Measurements from ENCODE around the gene MZF1.

Gene MZF1

DNA sequence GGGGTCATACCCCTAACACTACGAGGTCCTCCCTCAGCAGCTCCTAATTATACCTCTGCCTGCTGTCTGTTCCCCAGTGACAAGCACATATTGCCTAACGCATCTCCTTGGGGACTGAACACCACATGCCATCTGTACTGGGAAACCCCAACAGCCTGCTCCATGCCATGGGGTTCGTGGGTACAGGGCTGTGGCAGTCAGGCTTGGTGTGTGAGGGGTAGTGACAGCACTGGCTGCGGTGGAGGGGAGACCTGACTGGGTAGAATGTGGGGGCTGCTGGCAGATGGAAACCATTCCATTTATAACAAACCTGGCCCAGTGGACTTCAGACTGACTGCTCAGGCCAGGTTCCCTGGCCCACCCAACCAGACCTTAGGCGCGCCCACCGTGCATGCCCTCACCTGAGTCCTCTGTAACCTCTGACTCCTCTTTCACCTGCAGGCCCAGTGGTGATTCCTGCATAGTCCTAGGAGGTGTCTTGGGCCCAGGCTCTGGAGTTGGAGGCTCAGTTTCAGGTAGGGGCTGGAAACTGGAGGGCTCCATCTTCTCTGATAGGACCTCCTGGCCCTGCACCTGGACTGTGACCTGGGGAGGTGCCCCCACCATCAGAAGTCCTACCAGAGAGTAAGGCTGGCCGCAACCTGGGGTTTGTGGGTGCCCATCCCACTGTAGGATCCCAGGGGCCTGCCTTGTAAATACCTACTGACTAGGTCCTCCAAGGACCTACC, 3.0 kb downstream of the MZF1 start:
- DNase-seq = no peak

DNA sequence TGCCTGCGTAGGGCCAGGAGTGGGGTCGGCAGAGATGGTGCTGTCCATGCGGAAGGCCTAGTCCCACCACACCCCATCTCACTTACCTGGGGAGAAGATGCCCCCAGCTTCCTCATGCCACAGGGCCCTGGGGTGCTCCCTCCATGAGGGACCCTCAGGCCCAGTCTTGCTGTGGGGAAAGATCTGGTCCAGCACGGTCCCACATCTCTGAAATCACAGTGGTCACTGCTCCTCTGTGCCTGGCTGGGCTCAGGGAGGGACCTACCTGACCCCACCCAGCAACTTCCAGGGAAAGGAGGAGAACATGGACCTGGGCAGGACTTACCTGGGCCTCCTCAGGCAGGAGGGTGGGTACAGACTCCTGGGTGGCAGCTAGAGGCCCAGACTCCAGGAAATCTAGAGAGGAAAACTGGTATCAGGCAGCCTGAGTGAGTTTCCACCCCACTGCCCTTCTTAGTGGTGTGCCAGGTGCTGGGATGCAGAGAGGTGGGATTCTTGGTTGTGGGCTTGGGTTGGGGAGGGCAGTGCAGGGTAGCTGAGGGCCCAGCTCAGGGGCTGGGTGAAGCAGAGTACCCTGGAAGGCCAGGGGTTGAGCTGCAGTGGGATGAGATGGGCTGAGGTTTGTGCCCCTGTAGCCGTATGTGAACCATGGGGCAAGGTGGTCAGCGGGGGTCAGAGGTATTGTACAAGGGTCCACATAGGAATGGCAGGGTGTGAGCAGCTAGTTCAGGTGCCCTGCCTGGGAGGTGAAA, 3.8 kb downstream of the MZF1 start:
- DNase-seq = no peak

DNA sequence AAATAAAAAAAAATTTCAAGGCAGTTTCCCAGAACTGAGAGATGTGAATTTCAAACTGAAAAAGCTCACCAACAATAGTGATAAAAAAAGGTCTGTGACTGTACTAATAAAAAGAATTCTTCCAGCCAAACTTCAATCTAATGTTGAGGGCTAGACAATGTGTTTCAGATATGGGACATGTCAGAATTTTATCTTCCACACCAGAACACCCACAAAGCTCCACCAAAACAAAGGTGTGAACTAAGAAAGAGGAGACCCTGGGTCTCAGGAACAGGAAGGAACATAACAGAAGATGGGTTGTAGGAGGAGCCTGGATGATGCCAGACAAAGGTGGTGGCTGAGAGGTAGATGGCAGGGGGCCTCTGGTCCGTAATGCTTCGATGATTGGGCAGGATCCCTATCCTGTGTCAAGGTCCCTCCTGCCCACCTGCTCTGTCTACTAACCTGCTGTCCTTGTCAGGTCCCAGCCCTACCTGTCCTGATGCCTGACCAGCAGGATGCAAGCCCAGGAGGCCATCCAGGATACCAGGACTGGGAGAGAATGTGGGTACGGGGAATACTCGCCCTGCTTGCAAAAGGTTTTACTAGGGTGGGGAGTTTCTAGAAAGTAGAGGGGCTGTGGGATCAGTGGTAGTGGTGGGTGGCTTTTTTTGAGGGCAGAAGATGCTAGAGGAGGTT, 4.5 kb downstream of the MZF1 start:
- no peak for DNase-seq

DNA sequence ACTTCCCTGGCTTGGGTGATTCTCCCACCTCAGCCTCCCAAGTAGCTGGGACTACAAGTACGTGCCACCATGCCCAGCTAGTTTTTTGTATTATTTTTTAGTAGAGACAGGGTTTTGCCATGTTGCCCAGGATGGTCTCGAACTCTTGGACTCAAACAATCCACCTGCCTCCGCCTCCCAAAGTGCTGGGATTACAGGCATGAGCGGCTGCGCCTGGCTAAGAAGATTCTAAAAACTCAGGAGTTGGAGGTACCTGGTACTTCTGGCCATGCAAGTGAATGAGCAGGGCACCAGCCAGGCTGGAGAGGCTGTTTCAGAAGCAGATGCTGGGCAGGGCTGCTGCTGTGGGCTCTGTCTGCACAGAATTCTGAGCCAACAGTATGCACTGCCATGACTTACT, 6.1 kb downstream of the MZF1 start:
- no peak for DNase-seq

DNA sequence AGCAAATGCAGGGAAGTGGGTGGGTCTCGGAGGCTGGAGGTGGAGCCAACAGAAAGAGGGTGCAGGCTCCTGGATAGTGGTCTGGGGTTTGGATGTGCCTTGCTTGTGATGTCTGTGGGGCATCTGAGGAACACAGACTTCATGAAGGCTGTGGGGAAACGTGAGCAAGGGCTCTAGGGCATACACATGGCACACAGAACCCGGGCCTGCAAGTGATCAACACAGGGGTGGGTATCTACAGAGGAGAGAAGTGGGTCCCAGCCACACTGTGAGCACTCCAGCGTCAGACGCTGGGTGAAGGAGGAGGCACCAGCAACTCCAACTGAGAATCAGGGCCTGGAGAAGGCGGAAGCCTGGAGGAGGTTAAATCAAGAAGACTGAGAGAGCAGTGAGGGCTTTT, 9.3 kb downstream of the MZF1 start:
- no peak for DNase-seq

DNA sequence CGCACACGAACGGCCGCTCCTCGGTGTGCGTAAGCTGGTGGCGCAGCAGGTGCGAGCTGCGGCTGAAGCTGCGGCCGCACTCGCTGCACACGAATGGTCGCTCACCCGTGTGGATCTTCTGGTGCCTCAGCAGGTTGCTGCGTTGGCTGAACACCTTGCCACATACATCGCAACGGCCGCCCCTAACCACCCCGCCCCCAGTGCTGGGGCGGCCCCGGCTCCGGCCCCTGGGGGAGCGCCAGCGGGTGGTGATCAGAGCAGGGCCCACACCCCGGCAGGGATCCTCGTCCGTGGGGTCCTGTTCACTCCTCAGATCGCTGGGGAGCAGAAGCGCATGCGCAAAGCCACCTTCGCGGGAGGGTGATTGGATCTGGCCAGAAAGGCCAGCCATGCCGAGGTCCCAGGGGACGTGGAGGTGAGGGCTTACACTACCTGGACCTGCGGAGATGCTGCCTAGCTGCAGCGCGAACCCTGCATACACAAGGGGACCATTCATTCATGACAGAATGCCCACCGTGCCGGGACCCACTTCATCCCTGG, 10.0 kb downstream of the MZF1 start:
- DNase-seq = no peak

DNA sequence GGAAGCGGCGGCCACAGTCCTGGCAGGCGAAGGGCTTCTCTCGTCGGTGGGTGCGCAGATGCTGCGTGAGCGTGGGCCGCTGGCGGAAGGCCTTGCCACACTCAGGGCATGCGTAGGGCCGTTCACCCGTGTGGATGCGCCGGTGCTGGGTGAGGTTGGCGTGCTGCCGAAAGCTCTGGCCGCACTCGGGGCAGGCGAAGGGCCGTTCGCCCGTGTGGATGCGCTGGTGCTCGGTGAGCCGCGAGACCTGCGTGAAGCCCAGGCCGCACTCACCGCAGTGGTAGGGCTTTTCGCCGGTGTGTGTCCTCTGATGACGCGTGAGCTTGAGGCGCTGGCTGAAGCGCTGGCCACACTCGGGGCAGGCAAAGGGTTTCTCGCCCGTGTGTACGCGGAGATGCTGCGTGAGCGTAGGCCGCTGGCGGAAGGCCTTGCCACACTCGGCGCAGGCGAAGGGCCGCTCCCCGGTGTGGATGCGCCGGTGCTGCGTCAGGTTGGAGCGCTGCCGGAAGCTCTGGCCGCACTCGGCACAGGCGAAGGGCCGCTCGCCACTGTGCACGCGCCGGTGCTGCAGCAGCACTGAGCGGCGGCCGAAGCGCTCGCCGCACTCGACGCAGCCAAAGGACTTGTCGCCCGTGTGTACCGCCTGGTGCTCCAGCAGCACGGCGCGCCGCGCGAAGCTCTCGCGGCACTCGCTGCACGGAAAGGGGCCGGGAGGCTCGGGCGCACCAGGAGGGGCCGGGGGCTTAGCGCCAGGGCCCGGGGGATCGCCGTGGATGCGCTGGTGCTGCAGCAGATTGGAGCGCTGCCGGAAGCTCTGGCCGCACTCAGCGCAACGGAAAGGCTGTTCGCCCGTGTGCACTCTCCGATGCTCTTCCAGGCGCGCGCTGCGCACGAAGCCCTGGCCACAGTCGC, 10.8 kb downstream of the MZF1 start:
- DNase-seq = no peak

DNA sequence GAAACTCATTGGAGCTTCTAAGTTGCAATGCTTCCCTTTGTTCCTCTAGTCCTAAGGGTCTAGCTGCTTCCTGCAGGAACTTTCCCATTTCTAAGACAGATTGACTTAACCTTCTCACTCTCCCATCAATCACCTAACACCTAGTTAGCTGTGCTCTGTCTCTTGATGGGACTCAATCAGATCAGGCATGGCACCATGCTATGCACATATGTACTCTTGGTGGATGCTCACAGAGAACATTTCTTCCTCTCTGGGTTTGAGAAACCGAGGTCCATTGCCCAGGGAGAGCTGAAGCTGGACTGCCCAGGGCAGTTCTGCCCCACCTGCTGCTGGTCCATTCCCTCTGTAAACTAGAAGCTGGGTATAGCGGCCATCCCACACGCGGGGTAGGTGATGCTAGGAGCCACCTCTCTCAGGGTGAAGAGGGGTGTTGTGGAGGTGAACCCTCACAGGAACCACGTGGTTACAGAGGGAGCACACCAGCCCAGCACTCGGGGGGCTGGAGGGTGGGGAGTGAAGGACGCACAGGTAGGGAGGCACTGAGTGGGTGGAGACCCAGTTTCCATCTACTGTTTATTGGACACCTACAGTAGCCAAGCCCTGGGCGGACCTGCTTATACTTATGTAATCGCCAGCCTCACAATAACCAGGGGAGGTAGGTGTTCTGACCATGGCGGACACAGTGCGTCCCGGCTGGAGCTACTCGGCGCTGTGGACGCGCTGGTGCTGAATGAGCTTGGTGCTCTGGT, 11.6 kb downstream of the MZF1 start:
- DNase-seq = no peak

DNA sequence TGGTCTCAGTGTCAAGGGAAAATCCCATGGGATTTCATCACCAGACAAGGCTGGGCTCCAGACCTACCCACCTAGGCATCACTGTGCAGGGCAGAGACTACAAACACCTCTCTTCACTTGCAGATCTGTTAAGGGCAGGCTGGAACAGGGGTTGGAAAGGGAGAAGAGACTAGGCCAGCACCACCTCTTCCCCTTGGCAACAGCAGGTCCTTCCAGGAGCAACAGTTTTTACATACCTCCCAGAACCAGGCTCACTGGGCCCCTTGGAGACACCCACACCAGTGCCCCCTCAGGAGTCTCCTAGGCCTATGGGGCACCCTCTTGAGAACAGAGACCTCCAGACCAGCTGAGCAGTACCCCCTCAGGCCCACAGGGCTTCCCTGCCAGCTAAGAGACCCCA, 12.2 kb downstream of the MZF1 start:
- no peak for DNase-seq

DNA sequence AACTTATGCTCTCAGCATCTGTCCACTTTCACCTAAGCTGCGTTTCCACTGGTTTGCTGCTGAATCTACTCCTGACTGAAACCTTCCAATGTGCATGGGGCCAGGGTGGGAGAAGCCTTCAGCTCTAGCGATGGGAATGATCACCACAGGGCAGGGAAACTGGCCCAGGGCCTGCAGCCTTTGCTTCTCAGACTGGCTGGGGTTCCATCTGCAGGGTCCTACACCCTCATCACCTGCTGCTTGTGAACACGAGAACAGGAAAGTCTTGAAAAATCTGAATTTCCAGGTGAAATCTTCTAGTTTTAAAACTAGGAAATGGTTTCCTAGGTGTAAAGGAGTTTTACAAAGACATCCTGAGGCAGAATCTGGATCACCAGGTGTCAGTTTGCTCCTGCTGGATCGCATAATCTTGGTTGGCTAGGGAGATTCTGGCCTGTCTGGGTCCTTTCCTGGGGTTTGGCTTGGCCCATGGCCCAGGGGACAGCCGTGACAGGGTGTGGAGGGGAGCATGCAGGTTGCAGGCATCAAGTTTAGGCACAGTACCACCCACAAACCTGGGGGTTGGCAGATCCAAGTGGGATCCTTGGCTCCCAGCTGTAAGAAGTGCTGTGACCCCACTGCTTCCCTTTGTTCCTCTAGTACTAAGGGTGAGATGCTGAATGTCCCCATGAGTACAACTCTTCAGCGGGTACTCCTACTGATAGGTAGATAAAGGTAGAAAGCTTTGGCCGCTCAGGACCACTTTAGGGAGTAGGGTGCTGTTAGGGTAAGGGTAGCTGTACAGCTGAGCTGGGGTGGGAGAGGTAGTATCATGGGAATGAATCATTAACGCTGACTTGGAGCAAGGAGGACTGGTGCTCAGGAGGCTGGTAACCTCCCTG, 12.9 kb downstream of the MZF1 start:
- no peak for DNase-seq

DNA sequence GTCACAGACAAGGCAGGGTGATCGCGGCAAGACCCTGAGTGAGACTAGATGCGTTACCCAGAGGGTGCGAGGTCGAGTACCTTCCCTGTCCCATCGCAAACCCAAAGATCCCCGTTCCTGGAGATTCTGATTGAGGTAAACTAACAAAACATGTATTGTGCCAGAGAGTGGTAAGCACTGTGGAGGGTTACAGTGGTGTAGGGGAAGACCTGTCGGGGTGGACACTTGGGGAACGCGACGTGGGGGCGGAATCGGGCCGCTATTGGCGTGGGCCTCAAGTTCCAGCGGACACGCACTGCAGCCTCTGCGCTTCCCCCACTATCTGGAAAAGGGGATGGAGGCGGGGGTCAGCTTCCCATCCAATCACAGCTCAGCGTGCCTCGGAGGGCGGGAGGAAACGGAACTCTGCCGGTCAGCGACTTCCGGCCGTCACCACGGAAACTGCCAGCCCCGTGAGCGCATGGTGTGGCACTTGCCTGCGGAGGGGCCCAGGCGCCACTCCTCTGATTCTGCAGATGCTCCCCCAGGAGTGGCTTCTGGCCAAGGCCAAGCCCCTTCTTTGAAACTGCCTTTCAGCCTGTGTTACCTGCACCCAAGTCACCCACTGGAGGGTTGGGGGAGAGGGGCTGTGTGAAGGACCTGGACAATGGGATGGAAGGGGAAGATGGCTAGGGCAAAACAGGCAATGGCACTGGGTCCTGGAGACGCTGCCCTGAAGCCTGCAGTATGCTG, 13.7 kb downstream of the MZF1 start:
- no peak for DNase-seq

DNA sequence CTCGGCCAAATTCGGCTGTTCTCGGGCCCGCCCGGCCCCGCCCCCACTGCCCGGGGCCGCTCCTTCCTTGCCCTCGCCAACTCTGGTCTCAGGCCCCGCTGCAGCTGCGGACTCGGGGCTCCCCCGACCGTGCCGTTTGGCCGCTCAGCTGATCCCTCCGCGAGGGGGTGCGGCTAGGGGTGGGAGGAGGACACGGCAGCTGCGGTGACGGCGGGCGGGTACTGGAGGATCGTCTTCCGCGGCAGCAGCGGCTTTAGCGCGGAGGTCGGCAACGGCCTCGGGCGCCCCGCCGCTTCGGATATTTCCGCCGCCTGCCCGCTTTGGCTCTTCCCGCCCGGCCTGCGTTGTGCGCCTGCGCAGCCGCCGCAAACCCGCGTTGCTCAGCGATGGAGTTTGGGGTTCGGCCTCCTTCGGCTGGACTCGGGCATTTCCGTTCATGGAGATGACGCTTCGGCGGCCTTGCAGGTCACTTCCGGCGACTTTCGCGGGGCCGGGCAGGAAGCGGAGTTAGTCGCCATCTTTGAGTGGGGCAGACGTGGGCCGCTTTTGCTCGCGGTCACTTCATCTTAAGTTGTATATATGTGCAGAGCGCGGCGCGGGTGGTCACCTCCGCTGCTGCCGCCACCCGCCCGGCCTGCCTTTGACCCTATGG, 14.4 kb downstream of the MZF1 start:
- DNase-seq = no peak

DNA sequence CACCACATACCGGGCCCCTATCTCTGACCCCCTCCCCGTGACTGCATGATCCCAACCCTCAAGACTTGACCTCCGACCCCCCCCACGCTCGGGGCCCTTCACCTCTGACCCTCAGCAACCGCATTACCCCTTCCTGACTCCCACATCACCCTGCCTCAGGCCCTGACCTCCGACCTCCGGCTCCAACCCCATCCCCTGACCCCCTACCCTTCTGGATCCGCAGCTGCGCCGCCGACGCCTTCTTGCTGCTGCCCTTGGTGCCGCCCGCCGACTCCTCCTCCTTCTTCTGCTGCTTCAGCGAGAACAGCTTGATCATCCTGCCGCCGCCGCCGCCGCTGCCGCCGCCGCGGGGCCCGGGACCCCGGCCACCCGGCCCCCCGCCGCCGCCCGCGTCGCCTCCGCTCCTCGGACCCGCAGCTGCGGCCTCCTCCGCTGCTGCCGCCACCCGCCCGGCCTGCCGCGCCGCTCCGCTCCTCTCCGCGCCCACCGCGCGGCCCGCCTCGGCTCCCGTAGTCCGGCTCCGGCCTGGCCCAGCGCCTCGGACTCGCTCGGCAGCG, 15.0 kb downstream of the MZF1 start, which contains the start of gene UBE2M:
Gene UBE2M (minus strand): TSS at position 546 of the 557 bp plus-strand sequence. CDS start 230 bp downstream, at position 316.
- no peak for DNase-seq

DNA sequence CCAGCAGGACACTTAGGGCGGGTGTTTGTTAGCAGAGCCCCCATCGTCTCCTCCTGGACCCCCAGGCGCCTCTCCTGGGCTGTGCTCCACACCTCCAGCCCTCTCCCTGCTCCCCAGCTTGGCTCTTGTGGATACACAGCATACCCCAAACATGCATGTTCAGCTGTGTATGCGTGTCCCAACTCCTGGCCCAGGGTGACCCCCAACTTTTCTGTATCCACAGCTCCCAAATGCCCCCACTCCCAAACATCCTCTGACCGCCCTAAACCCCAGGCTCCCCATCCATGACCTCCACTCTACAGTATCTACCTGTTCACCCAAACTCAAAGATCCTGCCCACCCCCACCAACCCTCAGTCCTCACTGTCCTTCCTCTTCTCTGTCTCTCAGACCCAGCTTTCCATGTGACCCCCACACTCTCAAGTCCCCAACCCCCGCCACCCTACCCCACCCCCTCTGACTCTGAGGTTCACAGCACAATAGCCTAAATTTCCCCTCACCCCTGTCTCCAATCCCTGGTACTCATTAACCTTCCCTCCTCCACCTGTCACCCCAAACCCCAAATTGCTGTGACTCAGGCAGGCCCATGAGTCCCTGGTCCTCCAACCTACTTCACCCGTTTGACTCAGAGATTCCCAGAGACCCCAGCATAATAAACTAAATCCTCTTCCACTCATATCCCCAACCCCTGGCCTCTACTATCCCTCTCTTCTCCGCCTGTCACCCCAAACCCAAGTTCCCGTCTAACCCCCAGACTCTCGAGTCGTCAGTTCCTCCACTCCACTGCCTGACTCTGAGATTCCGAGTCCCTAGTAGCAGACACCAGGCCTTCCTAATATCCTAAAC, 15.7 kb downstream of the MZF1 start:
- no peak for DNase-seq

DNA sequence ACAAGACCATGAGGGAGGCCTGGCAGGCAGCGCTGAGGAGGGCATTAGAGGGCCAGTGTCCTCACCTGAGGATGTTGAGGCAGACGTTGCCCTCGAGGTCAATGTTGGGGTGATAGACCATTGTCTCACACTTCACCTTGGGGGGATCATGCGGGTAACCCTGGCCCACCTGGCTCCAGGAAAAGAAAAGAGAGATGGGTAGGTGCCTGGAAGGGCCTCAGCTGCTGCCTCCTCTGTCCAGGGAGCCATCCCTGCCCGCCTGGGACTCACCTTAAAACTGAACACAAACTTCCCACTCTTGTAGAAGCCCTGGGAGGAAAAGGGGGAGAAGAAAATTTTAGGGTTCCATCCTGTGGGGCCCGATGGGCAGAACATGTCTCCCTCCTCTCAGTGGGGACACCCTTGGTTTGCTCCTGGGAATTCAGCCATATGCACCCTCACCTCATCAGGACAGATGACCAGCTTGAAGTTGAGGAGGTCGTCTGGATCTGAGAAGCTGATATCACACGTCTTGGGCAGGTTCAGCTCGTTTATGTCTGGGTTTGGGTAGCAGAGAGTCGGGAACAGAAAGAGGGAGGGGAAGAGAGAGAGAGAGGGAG, 16.4 kb downstream of the MZF1 start:
- DNase-seq = no peak

DNA sequence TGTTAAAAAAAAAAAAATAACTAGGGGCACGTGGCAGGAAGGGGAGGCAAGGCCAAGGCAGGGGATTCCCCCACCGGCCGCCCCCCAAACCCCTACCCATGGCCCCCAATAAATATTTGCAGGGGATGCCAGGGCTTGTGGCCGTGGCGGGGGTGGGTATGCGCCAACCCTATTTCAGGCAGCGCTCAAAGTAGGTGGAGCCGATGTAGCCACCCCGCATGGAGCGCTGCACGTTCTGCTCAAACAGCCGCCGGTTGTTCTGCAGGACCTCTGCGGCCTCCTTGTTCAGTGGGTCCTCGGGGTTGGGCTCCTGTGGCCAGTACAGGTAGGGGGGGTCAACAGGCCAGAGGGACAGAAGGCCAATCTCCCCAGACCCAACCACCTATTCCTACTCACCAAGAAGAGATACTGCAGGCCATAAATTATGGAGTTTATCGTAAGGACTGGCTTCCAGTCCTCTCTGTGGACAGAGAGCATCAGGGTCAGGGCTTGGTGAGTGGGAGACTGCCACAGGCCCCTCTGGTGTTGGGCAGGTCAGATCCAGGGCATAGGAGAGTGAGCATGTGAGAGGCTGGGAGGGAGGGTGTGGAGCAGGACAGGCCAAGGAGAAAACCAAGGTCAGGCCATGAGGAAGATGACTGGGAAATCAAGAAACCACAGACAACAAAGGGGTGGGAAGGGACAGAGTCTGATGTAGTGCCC, 17.1 kb downstream of the MZF1 start:
- no peak for DNase-seq

DNA sequence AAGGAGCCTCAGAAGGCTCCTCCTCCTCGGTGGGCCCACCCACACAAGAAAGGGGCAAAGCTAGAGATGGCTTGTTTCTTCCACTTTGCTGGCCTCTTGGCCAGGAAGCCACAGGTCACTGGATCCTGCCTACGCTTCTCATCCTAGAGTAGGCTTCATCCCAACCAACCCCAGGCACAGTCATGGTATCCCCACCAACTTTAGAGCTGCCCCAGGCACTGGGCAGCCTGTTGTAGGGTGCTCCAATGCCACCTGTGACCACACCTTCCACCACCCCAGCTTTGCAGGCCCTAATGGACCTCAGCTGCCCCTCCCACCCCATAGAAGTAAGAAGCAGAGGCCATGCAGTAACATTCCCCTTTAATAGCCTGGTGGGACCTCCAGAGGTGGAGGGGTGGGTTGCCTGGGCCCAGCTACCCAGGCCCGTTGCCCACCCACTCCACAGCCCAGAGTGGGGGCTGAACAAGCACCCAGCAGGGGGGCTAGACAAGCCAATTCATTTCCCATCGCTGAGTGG, 17.7 kb downstream of the MZF1 start:
- no peak for DNase-seq

All from NCI-H2081 treated with DMSO at 0.1 percent for 48 hours (cell line).